HepG2 (cell line): ENCODE measurements around the gene FBN2. TPM values are rescaled to one million over a fixed set of nuclear protein-coding genes. Genes with fewer than 3 reads are reported as not detected.

Experiments used
- REST ChIP-seq, 2 experiments: IDR thresholded peaks; 2 replicates each; pipeline ENCODE4 v1.6.1; 2011 to 2012; ENCODE audit warnings: low read length in 2 of 2, borderline replicate concordance in 1 of 2, low read depth in 1 of 2, mild to moderate bottlenecking in 1 of 2, moderate library complexity in 1 of 2
- XBP1 ChIP-seq: sonication (generic); formaldehyde crosslinking; IDR thresholded peaks from 2 replicates; pipeline ENCODE4 v1.5.0; 2020; ENCODE audit warnings: missing genetic modification reagents
- ZNF12 ChIP-seq: sonication (generic); formaldehyde crosslinking; IDR thresholded peaks from 2 replicates; pipeline ENCODE4 v1.5.0; 2020; ENCODE audit warnings: missing genetic modification reagents
- polyA plus RNA-seq, 8 experiments: library from polyadenylated mRNA; depleted of rRNA in 3 of 8; stranded (reverse) in 7 of 8; unstranded in 1 of 8; fragments of >200 nt; fragmentation: Illumina TruSeq in 4 of 8; extraction: Trizol in 4 of 8; gene quantifications; 2 replicates each; pipeline versions ENCODE4 v1.2.1 to v1.2.3, GENCODE V29; 2011 to 2016; ENCODE audit warnings: low read depth in 4 of 8, missing spikeins in 1 of 8, mixed read lengths in 1 of 8; ENCODE audit not compliant: insufficient read depth in 1 of 8
- total RNA-seq, 5 experiments: library from RNA; depleted of rRNA; stranded (reverse); fragments of >200 nt; fragmentation: Illumina TruSeq; extraction: Trizol; gene quantifications; 2 replicates each; pipeline ENCODE4 v1.2.3, GENCODE V29; 2016; ENCODE audit warnings: low read depth in 1 of 5
- TF ChIP-seq, protein P1 (sequence below): sonication (generic); formaldehyde crosslinking; IDR thresholded peaks from 2 replicates; pipeline ENCODE4 v1.4.0; 2020; ENCODE audit warnings: low read depth, missing genetic modification reagents
- TF ChIP-seq, protein P2 (sequence below): sonication (generic); formaldehyde crosslinking; IDR thresholded peaks from 2 replicates; pipeline ENCODE4 v1.5.1; 2020; ENCODE audit warnings: mild to moderate bottlenecking, moderate library complexity, missing genetic modification reagents
- TF ChIP-seq, protein P3 (sequence below): sonication (generic); formaldehyde crosslinking; IDR thresholded peaks from 2 replicates; pipeline ENCODE4 v1.4.0; 2020; ENCODE audit warnings: mild to moderate bottlenecking, missing genetic modification reagents

The FBN2 gene
- total and polyA plus RNA-seq, 2 of the 13 experiments (the other 11 are each of a cell fraction or from before 2014, with no cell fraction given) = not detected

DNA sequence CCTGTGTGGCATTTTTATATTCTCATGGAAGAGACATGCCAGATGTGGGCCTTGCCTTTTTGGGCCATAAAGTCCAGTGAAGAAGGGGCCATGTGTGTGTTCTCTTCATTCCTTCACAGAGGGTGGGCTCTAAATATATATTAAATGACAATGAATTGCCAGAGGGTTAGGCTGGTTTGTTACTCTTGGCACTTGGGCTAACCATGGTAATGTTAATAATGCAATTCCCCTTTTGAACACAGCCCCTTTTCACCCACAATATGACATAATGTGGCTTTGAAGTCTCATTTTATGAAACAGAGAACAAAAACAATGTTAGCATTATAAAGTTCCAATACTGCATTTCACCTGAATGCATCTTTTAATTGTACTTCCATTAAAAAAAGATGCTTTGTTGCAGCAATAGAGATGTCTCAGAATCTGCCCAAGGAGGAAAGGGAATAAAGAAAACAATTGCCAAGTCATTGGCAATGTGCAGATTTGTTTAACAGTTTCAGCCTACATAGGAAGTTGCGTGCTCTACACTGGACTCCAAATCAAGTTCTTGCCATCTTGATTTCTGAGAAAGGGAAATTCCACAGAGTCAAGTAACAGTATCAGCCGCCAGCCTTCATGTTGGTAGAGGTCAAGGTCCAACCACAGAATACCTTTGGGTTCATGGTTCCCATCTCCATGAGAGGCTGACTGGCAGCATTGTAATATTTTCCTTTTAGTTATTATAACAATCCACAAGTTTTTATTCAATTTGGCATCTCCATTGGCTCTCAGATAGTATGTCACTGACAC lies 312.6 kb downstream of the FBN2 start (continued):
- TF ChIP-seq, protein P1, sequence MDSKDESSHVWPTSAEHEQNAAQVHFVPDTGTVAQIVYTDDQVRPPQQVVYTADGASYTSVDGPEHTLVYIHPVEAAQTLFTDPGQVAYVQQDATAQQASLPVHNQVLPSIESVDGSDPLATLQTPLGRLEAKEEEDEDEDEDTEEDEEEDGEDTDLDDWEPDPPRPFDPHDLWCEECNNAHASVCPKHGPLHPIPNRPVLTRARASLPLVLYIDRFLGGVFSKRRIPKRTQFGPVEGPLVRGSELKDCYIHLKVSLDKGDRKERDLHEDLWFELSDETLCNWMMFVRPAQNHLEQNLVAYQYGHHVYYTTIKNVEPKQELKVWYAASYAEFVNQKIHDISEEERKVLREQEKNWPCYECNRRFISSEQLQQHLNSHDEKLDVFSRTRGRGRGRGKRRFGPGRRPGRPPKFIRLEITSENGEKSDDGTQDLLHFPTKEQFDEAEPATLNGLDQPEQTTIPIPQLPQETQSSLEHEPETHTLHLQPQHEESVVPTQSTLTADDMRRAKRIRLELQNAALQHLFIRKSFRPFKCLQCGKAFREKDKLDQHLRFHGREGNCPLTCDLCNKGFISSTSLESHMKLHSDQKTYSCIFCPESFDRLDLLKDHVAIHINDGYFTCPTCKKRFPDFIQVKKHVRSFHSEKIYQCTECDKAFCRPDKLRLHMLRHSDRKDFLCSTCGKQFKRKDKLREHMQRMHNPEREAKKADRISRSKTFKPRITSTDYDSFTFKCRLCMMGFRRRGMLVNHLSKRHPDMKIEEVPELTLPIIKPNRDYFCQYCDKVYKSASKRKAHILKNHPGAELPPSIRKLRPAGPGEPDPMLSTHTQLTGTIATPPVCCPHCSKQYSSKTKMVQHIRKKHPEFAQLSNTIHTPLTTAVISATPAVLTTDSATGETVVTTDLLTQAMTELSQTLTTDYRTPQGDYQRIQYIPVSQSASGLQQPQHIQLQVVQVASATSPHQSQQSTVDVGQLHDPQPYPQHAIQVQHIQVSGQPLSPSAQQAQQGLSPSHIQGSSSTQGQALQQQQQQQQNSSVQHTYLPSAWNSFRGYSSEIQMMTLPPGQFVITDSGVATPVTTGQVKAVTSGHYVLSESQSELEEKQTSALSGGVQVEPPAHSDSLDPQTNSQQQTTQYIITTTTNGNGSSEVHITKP (CRISPR knock-in tag) = no peak
- TF ChIP-seq XBP1 (no peak), ZNF12 (CRISPR knock-in tag) (no peak), REST (IDR thresholded peaks at IDR 0.05; ENCODE audit: borderline replicate concordance in 1 of 2, low read depth in 1 of 2, low read length in 2 of 2) (no peak)
- TF ChIP-seq, protein P2, sequence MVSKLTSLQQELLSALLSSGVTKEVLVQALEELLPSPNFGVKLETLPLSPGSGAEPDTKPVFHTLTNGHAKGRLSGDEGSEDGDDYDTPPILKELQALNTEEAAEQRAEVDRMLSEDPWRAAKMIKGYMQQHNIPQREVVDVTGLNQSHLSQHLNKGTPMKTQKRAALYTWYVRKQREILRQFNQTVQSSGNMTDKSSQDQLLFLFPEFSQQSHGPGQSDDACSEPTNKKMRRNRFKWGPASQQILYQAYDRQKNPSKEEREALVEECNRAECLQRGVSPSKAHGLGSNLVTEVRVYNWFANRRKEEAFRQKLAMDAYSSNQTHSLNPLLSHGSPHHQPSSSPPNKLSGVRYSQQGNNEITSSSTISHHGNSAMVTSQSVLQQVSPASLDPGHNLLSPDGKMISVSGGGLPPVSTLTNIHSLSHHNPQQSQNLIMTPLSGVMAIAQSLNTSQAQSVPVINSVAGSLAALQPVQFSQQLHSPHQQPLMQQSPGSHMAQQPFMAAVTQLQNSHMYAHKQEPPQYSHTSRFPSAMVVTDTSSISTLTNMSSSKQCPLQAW = no peak
- TF ChIP-seq, protein P3, sequence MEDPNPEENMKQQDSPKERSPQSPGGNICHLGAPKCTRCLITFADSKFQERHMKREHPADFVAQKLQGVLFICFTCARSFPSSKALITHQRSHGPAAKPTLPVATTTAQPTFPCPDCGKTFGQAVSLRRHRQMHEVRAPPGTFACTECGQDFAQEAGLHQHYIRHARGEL = no peak
